Esophagus squamous epithelium (tissue), 4 donors: ENCODE measurements around the gene HAPSTR1.

Experiments
- POLR2A ChIP-seq, 4 donors: fragments of 450-650 bp; IDR thresholded peaks; one replicate each; pipeline ENCODE4 v1.6.1; 2017; ENCODE audit warnings: antibody characterized with exemption in 4 of 4, mild to moderate bottlenecking in 4 of 4, moderate library complexity in 3 of 4
- TF ChIP-seq, protein P1 (sequence below), 6 experiments: fragments of 450-650 bp in 4 of 6; fragments of 200-600 bp in 2 of 6; sonication (generic) in 2 of 6; IDR thresholded peaks; one replicate each; pipeline ENCODE4 v1.5.1; 2016 to 2019; ENCODE audit warnings: antibody characterized with exemption in 6 of 6, mild to moderate bottlenecking in 4 of 6, moderate library complexity in 4 of 6

DNA sequence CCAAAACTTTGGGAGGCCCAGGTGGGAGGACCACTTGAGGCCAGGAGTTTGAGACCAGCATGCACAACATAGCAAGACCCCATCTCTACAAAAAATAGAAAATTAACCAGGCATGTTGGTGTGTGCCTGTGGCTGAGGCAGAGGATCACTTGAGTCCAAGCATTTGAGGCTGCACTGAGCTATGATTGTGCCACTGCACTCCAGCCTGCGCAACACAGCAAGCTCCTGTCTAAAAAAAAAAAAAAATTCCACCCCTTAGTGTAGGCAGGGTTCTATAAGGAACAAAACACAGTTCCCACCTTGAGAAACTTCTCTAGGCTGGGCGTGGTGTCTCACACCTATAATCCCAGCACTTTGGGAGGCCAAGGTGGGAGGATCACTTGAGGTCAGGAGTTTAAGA lies 36.3 kb upstream of the HAPSTR1 start:
- no peak for TF ChIP-seq POLR2A (IDR thresholded peaks at IDR 0.05)
- TF ChIP-seq, protein P1, sequence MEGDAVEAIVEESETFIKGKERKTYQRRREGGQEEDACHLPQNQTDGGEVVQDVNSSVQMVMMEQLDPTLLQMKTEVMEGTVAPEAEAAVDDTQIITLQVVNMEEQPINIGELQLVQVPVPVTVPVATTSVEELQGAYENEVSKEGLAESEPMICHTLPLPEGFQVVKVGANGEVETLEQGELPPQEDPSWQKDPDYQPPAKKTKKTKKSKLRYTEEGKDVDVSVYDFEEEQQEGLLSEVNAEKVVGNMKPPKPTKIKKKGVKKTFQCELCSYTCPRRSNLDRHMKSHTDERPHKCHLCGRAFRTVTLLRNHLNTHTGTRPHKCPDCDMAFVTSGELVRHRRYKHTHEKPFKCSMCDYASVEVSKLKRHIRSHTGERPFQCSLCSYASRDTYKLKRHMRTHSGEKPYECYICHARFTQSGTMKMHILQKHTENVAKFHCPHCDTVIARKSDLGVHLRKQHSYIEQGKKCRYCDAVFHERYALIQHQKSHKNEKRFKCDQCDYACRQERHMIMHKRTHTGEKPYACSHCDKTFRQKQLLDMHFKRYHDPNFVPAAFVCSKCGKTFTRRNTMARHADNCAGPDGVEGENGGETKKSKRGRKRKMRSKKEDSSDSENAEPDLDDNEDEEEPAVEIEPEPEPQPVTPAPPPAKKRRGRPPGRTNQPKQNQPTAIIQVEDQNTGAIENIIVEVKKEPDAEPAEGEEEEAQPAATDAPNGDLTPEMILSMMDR (IDR thresholded peaks at IDR 0.05), result no peak
